ENCODE measurements around the gene TEX54.

The TEX54 gene

DNA sequence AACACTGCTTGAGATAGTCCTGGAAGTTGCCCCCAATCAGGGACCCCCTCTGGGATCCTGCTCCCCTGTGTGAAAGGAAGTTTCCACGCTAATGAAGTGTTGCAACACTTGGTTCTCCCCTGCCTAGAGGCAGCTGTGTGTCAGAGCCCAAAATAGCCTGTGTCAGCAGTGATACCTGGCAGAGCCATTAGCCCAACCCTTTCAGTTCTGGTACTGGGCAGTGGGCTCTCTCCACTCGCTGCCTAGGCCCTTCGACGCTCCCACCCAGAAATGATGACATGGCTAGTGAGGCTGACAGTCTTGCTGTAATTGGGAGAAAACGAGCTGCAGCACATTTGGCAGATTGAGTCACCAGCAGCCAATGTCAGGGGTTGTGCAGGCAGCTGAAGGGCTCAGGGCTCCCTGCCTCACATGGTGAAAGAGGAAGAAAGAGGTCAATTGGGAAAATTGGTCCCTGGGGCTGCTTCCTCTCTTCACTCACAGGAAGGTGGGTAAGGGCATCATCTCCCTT lies 26.0 kb downstream of the TEX54 start:
- peaks cover 29% of the 10 kb centered on the region for H3K79me2 ChIP-seq (ENCODE audit: low read length)
- H3K9me3 ChIP-seq (ENCODE audit: insufficient read depth, low read length) = no peaks in the 10 kb centered on the region
- peak overlapping the region; percentile 82 for H3K9ac ChIP-seq (ENCODE audit: low read length)
- no peak overlapping the region for H2AFZ ChIP-seq (ENCODE audit: low read depth, low read length)
- H3K4me3 ChIP-seq (ENCODE audit: low read length) = peak overlapping the region; percentile 79
- TF ChIP-seq EZH2phosphoT487 (IDR thresholded peaks at IDR 0.05; ENCODE audit: low read depth) = no peak
- TF ChIP-seq, protein P1, sequence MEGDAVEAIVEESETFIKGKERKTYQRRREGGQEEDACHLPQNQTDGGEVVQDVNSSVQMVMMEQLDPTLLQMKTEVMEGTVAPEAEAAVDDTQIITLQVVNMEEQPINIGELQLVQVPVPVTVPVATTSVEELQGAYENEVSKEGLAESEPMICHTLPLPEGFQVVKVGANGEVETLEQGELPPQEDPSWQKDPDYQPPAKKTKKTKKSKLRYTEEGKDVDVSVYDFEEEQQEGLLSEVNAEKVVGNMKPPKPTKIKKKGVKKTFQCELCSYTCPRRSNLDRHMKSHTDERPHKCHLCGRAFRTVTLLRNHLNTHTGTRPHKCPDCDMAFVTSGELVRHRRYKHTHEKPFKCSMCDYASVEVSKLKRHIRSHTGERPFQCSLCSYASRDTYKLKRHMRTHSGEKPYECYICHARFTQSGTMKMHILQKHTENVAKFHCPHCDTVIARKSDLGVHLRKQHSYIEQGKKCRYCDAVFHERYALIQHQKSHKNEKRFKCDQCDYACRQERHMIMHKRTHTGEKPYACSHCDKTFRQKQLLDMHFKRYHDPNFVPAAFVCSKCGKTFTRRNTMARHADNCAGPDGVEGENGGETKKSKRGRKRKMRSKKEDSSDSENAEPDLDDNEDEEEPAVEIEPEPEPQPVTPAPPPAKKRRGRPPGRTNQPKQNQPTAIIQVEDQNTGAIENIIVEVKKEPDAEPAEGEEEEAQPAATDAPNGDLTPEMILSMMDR (IDR thresholded peaks at IDR 0.05; ENCODE audit: low read depth, low read length) = no peak
- peaks cover 12% of the 10 kb centered on the region for H4K20me1 ChIP-seq (ENCODE audit: insufficient read depth, low read length)
- peak overlapping the region; percentile 90 for H3K4me2 ChIP-seq (ENCODE audit: low read length)
- H3K4me1 ChIP-seq (ENCODE audit: low read length) = peaks cover 34% of the 10 kb centered on the region
- no peaks in the 10 kb centered on the region for H3K27me3 ChIP-seq (ENCODE audit: low read depth, low read length)
- H3K27ac ChIP-seq (ENCODE audit: low read length) = peak overlapping the region; percentile 65
- H3K36me3 ChIP-seq (replicated peaks; ENCODE audit: low read depth, low read length) = peaks cover 21% of the 10 kb centered on the region

DNA sequence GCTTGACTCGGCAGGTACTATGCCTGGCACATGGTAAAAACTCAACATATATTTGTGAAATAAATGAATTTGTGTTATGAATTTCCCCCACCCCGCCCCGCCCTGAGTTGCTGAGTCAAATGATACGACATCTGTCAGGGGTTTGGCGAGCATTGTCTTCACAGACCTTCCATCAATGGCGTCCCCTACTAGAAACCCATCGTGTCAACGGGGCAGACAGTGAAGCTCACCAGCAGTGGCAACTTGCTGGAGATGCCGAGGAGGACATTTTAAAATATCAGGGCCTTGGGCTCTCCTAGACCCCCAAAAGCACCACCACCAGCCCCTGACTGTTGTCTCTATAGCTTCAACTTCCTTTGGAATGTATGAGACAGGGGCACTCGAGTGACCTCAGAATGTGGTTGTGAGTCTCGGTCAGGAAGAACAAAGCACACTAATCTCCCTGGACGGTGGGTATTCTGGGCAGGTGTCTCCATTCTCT lies 26.6 kb downstream of the TEX54 start:
- H4K20me1 ChIP-seq (ENCODE audit: insufficient read depth, low read length) = peaks cover 12% of the 10 kb centered on the region
- H3K4me1 ChIP-seq (ENCODE audit: low read length) = peaks cover 35% of the 10 kb centered on the region

DNA sequence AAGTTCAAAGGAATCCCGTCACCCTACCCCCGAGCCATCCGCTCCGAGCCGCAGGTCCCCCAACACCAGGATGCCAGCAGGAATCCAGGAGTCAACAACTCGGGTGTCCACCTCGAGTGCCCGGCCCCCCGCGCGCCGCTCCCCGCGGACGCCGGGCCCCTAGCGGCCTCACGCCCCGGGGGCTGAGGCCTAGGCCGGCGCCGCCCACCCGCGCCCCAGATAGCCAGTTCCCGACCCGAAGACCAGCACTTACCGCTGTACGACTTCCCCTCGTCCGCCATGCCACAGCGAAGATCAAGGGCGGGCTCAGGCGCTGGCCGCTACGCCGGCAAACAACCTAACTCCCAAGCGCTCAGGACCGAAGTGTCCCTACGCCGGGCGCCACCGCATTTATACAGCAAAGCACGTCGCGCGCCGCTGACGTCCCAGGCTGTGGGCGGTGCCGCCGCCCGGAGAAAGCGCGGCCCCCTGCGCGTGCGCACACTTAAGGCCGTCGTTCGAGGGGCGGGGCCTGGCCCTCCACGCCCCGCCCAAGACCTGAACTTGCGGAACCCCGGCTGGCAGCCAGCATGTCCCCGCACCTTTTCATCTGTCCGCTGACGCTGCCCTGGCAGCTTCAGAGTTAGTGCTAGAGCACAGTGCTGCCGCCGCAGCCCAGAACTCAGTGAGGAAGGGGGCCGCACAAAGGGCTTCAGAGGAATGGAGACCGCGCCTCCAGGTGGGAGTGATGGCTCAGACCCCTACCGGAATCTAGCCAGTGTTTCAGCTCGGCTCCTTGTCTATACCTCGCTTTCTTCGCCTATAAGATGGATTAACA lies 27.4 kb downstream of the TEX54 start, which contains the start of gene NXF1:
Gene NXF1 (minus strand): TSS at position 365 of the 817 bp plus-strand sequence. CDS start 84 bp downstream, at position 281.
- H3K4me3 ChIP-seq (ENCODE audit: low read length) = peak within 1 kb of the TSS; percentile 79
- H3K9ac ChIP-seq (ENCODE audit: low read length) = peak within 1 kb of the TSS; percentile 89
- peaks cover 12% of the 10 kb centered on the region for H4K20me1 ChIP-seq (ENCODE audit: insufficient read depth, low read length)
- H3K27ac ChIP-seq (ENCODE audit: low read length) = peak within 1 kb of the TSS; percentile 65
- TF ChIP-seq EZH2phosphoT487 (IDR thresholded peaks at IDR 0.05; ENCODE audit: low read depth) = no peak
- TF ChIP-seq, protein P1 (IDR thresholded peaks at IDR 0.05; ENCODE audit: low read depth, low read length) = no peak
- H3K27me3 ChIP-seq (ENCODE audit: low read depth, low read length) = no peaks in the 10 kb centered on the region
- peaks cover 35% of the 10 kb centered on the region for H3K4me1 ChIP-seq (ENCODE audit: low read length)
- H2AFZ ChIP-seq (ENCODE audit: low read depth, low read length) = peak within 1 kb of the TSS; percentile 33; the same call in 1 of the 2 replicates
- H3K9me3 ChIP-seq (ENCODE audit: insufficient read depth, low read length) = no peaks in the 10 kb centered on the region
- peaks cover 29% of the 10 kb centered on the region for H3K79me2 ChIP-seq (ENCODE audit: low read length)
- peaks cover 32% of the 10 kb centered on the region for H3K36me3 ChIP-seq (replicated peaks; ENCODE audit: low read depth, low read length)
- H3K4me2 ChIP-seq (ENCODE audit: low read length) = peak within 1 kb of the TSS; percentile 91

More for the DNA sequence above, 26.6 kb downstream of the TEX54 start:
- peaks cover 29% of the 10 kb centered on the region for H3K79me2 ChIP-seq (ENCODE audit: low read length)
- no peak for TF ChIP-seq EZH2phosphoT487 (IDR thresholded peaks at IDR 0.05; ENCODE audit: low read depth)
- TF ChIP-seq, protein P1 (IDR thresholded peaks at IDR 0.05; ENCODE audit: low read depth, low read length) = no peak
- peak overlapping the region; percentile 82 for H3K9ac ChIP-seq (ENCODE audit: low read length)
- H3K4me2 ChIP-seq (ENCODE audit: low read length) = peak overlapping the region; percentile 90
- no peaks in the 10 kb centered on the region for H3K9me3 ChIP-seq (ENCODE audit: insufficient read depth, low read length)
- peak overlapping the region; percentile 79 for H3K4me3 ChIP-seq (ENCODE audit: low read length)
- H2AFZ ChIP-seq (ENCODE audit: low read depth, low read length) = peak overlapping the region; percentile 33; the same call in 1 of the 2 replicates
- H3K36me3 ChIP-seq (replicated peaks; ENCODE audit: low read depth, low read length) = peaks cover 28% of the 10 kb centered on the region
- no peaks in the 10 kb centered on the region for H3K27me3 ChIP-seq (ENCODE audit: low read depth, low read length)
- peak overlapping the region; percentile 65 for H3K27ac ChIP-seq (ENCODE audit: low read length)
